HG03460 (cell line): ENCODE results near the gene PIAS4.
A peak's percentile ranks its signal among the peaks of the same experiment; 100 is the strongest.
"Not testable (repeated sequence)": the region's sequence is repeated elsewhere in the genome, so short reads cannot be mapped to it uniquely, and the experiment has no call there.

Source experiments
- ATAC-seq: cut with Tn5 transposase; IDR thresholded peaks from one replicate; pipeline ENCODE4 v1.9.1; 2021; ENCODE audit not compliant: unreplicated experiment

The PIAS4 gene, protein sequence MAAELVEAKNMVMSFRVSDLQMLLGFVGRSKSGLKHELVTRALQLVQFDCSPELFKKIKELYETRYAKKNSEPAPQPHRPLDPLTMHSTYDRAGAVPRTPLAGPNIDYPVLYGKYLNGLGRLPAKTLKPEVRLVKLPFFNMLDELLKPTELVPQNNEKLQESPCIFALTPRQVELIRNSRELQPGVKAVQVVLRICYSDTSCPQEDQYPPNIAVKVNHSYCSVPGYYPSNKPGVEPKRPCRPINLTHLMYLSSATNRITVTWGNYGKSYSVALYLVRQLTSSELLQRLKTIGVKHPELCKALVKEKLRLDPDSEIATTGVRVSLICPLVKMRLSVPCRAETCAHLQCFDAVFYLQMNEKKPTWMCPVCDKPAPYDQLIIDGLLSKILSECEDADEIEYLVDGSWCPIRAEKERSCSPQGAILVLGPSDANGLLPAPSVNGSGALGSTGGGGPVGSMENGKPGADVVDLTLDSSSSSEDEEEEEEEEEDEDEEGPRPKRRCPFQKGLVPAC

DNA sequence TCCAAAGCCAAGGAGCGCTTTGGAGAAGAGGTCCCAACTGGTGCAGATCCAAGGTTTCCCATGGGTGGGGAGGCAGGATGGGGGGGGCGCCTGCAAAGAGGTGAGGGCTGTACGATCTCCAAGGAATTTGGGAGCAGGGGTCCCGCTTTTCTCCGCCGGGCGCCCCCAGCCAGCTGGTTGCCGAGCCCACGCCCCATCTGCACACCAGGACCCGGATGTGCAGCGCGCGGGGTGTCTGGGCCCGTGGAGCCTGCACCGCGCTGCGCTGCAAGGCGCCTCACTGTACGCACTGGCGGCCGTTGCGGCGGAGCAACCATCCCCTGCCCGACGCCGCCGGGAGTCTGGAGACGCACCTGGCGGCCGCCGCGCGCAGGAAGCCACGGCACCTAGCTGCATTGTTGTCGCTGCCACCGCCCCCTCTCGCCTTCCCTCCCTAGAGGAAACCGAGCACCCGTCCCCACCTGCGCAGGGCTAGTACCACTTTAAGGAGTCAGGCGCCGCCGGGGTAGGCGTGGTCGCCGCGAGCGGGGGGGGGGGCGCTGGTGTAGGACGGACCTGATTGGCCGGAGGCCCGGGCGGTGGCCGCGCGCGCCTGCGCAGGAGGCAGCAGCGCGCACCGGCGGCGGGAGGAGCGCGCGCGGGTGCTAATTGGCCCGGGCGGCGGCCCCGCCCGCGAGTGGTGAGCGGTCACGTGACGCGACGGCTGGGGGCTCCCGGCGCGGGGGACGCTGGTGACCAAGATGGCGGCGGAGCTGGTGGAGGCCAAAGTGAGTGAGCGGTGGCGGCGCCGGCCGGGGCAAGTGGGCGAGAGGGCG, at the start of gene PIAS4:
Gene PIAS4 (plus strand): TSS at position 716 of the 815 bp plus-strand sequence. CDS start 25 bp downstream, at position 741.
- peak; percentile 77 for ATAC-seq

DNA sequence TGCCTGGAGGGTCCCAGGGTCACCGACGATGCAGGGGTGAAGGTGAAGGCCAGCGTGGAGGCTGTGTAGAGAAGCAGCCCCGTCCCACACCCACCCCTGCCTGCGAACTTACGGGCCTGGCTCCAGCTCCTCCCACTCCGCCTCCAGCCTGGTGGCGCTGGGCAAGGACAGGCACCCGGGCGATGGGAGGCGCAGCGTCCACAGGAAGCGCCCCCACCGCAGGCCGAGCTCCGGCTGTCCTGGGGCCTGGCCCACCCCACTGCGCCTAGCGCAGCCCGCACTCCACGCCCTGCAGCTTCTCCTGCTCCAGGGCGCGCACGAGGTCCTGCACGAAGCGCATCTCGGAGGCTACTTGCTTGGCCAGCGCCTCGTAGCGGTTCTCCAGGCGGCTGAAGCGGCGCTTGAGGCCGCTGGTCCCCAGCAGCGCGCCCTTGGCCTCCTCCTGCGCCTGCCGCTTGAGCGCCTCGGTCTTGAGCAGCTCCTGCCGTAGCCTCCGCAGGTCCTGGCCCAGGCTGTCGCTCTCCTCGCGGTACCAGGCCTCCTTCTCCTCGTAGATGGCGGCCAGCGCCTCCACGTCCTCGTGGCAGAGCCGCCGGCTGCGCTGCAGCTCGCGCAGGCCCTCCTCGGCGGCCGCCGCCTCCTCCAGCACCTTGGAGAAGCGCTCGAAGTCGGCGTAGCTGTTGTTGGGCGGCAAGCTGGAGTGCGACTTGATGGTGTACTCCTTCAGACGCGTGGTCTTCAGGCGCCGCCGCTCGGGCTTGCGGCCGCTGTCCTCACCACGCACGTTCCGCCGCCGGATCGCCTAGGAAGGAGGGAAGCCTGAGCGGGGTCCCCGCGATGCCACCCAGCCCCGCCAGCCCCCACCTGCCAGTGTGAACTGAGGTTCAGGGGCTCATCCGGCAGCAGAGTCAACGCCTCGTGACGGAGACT, 48.4 kb upstream of the PIAS4 start:
- no peak for ATAC-seq

DNA sequence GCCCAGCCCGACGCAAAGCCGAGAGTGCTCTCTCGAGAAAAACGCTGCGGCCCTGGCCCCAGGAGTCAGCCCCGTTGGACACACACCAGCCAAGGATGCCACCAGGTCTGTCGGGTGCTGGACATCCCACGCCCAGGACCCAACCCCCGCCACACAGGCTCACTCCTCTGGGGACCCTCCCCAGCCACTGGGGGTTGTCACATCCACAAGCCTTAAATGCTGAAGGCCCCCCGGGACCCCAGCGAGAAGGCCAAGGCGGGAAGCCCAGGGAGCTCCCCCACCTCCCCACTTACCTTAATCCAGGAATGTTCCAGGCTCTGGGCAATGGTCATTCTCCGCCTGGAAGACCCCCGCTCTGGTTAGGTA, 47.8 kb upstream of the PIAS4 start:
- ATAC-seq: no peak

DNA sequence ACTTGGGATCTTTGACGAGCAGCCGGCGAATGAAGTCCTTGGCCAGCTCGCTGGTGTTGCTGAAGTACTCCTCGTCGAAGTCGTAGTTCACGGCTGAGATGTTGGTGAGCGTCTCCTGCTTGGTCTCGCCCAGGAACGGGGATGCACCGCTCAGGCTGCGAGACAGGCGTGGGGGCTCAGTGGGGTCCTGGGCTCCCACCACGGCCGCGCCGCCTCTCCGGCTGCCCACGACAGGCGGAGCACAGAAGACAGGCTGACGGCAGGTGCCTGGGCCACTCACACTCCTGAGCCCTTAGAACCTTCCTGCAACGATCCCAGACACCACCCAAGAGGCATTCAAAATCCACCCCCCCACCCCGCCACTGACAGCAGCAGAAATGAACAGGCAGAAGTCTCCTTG, 46.5 kb upstream of the PIAS4 start:
- ATAC-seq: no peak

DNA sequence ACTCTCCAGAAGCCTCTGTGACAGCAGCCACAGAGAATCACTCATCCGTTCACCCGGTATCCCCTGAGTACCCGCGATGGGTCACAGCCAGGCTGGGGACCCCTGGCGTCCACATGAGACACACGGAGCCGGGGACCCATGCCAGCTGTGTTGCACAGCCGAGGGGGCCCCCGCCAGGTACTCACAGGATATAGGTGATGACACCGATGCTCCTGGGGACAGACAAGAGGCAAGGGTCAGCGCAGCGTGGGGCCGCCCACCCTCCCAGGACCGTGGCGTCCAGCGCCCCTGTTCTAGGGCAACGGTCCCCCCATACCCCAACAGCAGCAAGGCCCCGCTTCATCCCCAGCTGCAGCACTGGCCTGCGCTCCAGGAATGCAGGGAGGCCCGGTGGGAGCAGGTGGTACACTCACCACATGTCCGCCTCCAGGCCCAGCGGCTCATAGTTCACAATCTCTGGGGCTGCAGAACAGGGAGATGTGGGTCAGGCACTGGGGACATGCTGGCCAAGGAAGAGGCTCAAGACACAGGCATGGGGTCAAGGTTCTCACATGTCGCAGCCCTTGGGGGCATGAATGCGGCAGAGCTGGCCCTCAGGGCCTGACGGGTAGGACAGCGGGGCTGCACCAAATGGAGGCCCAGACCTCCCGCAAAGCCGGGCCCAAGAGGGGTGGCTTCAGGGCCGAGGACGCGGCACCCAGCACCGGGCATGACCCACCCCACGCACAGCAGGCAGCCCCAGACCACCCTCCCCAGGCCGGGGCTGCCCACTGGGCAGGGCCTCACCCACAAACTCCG, 43.9 kb upstream of the PIAS4 start:
- no peak for ATAC-seq

DNA sequence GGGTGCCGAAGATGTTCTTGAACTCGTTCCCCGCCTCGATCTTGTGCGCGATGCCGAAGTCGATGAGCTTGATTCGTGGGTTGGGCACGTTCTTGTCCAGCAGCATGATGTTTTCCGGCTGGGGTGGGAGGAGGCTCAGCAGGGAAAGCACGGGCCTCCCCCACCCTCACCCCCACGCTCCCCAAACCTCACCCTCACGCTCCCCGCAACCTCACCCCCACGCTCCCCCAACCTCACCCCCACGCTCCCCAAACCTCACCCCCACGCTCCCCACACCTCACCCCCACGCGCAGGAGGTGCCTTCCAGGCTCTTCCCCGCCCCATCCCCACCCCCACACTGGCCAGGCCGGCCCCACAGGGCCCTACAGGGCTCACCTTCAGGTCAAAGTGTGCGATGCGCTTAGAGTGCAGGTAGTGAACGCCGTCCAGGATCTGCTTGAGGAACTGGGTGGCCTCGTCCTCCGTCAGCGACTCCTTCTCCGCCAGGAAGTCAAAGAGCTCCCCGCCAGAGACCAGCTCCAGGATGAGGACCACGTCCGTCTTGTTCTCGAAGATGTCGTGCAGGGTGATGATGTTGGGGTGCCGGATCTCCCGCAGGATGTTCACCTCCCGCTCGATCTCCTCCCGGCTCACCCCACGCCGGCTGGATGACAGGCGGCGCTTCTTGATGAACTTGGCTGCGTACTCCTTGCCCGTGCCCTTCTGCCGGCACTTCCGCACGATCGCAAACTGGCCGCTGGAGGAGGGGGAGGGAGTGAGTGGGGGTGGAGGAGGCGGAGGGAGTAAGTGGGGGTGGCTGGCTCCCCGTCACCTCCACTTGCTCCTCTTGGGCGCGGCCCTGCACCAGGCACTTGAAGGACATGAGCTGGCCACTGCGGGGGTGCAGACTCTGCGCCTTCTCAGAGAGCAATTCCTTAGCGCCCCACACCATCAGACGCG, 43.0 kb upstream of the PIAS4 start:
- no peak for ATAC-seq

DNA sequence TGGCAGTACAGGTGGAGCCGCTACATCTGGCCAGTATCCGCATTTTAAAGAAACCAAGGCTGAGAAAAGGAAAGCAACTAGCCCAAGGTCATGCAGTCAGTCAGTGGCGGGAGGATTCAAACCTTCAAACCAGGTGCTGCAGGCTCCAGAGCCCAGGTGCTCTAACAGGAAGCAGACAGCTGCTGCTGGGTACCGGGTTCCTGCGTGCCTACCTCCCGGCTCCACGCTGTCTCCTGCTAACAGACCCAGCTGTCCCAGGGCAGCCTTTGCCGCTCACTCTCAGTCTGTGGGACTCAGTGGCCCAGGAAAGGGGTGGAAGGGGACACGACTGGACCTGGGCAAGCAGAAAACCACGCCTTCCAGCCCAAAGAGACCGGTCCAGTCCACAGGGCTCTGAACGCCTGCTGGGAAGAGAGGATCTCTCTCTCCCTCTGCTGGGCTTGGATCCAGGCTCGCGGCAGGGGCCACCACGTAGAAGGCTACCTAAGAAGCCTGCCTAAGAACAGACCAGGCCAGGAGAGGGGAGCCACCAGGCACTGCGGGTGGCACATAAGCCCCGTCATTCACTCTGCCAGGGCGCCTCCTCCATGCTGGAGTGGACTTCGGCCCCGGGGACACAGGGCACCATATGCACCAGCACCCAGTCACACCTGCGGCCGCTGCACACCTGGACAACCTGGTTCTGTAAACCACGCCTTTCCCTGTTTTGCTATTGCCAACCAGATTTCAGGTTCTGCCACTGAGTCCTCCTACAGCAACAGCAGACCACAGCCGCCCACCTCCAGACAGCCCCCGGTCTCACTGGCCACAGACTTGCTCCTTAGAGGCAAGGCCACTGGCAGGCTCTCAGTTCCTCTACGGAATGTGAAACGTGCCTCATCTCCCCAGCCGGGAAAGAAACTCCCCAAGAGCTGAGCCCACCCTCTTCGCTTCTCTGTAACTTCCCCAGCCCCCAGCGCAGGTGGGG, 41.2 kb upstream of the PIAS4 start:
- ATAC-seq: no peak

DNA sequence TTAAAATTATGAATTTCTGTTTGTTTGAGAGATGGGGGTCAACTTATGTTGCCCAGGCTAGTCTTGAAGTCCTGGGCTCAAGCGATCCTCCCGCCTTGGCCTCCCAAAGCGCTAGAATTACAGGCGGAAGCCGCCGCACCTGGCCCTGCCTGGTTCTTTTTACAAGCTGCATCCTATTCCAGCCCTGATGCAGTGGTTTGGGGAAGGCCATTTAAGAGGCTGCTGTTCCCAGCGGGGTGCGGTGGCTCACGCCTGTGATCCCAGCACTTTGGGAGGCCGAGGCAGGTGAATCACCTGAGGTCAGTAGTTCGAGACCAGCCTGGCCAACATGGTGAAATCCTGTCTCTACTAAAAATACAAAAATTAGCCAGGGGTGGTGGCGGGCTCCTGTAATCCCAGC, 39.6 kb upstream of the PIAS4 start:
- ATAC-seq: not testable (repeated sequence)

DNA sequence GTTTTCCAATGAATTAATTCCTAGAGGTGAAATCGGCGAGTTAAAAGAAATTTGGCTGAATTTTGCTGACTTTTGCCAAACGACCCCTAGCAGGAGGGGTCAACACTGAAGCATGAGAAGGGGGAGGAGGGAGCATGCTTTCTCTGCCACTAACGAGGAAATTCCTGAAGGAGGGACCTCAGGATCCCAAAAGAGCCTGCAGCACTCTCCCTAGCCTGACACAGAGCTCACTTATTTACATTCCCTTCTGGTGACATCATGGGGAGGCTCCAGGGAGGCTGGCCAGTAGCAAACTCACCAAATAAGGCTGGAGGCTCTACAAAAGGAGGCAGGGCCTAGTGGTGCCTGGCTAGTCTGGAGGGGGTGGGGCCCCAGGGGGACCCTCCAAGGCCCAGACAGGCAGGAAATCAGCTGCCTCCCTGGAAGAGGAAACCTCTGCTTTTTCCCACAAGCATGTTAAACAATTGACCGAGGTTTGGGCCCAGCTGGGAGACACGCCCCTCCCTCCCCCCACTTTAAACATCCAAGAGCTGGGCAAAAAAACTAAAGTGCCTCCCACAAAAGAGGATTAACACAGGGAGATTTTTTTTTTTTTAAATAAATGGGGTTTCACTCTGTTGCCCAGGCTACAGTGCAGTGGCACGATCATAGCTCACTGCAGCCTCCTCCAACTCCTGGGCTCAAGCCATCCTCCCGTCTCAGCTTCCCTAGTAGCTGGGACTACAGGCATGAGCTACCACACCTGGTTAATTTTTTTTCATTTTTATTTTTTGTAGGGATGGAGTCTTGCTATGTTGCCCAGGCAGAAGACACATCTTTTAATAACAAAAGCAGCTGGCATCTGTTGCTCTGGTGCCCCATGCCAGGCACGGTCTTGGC, 38.7 kb upstream of the PIAS4 start:
- ATAC-seq: no peak

DNA sequence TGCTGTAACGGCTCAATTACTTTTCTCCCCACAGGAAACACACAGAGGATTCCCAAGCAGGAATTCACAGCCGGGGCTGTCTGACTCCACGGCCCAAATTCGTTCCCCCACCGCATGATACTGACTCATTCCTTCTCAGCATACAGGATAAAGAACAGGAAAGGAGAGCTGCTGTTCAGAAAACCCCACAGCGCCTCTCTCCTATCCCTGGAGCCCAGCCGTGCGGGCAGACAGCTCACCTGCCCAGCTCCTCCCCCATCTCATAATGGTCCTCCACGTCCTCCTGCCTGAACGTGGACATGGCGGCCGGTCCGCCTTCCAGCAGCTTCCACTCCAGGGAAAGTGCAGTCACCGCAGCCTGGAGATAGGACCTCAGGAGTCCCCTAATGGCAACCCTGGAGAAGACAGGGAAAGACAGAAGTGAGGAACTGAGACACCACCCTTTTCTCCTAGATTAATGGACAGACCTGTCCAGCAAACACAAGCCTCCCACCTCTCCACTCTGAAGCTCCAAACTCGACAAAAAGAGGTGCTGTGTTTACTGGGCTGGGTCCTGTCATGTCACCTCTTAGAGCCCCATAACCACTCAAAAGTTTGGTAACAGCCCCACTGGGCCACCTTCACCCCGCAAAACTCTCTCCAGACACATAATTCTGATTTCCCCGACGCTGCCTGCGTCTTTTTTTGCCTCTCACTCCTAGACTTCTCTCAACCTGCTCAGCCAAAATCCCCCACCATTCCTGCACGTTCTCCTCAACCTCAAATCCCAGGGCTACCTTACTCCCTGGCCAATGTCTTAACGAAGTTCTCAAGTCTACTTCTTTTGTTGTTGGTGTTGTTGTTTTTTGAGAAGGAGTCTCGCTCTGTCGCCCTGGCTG, 37.9 kb upstream of the PIAS4 start:
- ATAC-seq: no peak

DNA sequence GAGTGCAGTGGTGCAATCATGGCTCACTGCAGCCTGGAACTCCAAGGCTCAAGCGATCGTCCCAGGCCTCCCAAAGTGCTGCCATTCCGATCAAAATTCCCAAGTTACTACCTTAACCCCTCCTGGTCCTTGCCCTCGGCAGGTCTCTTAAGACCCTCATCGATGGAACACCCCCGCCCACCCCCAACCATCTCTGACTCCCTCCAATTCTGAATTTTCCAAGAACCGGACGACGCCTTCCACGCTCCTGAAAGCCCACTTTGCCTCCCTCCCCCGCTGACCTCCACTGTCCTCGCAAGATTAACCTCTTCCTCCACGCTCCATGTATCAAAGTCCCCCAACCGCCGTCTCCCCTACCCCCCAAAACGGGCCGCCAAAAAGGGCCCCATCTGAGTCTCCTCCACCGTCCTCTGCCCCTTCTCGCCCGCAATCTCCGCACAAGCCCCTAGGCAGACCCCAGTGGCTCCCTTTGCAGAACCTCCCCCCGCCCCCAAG, 37.2 kb upstream of the PIAS4 start:
- no peak for ATAC-seq

DNA sequence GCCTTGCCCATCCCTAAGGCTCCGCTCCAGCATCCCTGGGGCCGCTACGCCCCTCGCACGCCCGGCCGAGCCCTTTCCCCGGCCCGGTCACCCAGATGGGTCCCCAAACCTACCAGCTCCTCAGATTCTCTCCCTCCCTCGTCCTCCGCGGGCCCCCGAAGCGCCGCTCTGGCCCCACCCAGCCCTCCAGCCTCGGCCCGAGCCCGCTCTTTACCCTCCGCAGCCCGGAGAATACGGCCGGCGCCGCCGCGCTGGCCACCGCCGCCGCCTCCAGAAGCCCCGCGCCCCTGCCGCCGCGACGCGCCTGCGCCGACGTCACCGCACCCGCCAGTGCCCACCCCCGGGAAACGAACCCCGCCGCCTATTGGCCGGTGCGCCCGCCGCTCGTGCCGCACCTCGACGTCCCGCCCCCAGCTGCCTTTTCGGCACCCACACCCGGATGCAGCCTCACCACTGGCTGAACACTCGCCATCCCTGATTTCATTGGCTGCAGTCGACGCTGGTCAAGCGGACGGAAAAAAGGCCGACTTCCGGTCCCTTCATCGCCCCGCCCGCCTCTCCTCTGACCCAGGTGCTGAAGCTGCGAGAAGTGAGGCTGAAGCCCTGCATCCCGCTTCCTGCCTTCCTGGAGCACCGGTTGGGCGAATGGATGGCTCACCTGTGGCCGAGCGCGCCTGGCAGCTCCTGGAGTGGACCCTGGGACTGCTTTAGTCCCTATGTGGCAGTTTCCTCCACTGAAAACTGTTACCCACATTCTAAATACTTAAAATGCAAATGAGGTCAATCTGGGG, 36.5 kb upstream of the PIAS4 start, which contains the start of gene DAPK3:
Gene DAPK3 (minus strand): TSS at position 292 of the 791 bp plus-strand sequence. CDS start 1,364 bp downstream, outside the sequence.
- peak; percentile 92 for ATAC-seq

DNA sequence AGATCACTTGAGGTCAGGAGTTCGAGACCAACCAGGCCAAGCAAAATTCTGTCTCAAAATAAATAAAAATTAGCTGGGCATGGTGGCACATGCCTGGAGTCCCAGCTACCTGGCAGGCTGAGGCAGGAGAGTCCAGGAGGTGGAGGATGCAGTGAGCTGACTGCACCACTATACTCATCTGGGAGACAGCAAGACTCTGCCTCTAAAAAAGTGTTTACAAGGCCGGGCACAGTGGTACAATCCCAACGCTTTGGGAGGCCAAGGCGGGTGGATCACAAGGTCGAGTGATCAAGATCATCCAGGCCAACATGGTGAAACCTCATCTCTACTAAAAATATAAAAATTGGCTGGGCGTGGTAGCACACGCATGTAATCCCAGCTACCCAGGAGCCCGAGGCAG, 32.4 kb upstream of the PIAS4 start:
- no peak for ATAC-seq

DNA sequence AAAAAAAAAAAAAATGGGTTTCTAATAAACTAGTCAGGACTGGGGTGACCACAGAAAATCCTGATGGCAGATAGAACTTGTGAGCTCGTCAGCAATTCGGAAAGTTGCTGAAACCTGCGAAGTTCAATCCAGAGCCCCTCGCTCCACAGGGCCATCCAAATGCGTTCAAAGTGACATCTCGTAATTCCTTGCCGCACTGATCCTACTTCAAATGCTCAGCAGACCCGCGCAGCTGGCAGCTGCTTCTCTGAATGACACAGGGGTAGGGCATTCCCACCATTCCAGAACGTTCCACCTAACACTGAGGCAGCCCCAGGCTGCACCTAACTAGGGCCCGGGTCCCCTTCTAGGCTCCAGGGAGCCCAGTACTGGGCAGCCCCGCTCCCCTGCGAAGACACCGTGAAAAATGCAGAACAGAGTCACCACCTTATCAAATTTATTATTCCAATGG, 31.9 kb upstream of the PIAS4 start:
- no peak for ATAC-seq
